ENCODE measurements around the gene ERO1B.
A peak's percentile ranks its signal among the peaks of the same experiment; 100 is the strongest.

Gene ERO1B

GRCh38 chr1:236235116-236235515 lies 46.6 kb downstream of the ERO1B start:
- Histone ChIP-seq H3K36me3 (ENCODE audit: control insufficient read depth in 5 of 5, insufficient read depth in 5 of 5, low read length in 5 of 5) (peaks cover 2 to 12% (median 7%) of the 10 kb centered on the region in 5 donors), H3K27ac (ENCODE audit: low read depth, low read length) (no peak overlapping the region), H3K9ac (ENCODE audit: low read length in 5 of 5) (no peak overlapping the region), H3K4me1 (ENCODE audit: control insufficient read depth in 5 of 5, insufficient read depth in 5 of 5, low read length in 5 of 5) (no peaks in the 10 kb centered on the region), H3K27me3 (ENCODE audit: control insufficient read depth in 5 of 5, insufficient read depth in 4 of 5, low read length in 5 of 5) (no peaks in the 10 kb centered on the region), H3K9me3 (ENCODE audit: control insufficient read depth in 5 of 5, low read length in 5 of 5) (no peaks in the 10 kb centered on the region), H3K4me3 (ENCODE audit: low read depth in 1 of 5, low read length in 5 of 5) (no peak overlapping the region)

- Histone ChIP-seq H3K27ac (ENCODE audit: low read depth, low read length) (no peak overlapping the region), H3K4me3 (ENCODE audit: low read depth in 1 of 5, low read length in 5 of 5) (no peak overlapping the region), H3K9me3 (ENCODE audit: control insufficient read depth in 5 of 5, low read length in 5 of 5) (no peaks in the 10 kb centered on the region), H3K36me3 (ENCODE audit: control insufficient read depth in 5 of 5, insufficient read depth in 5 of 5, low read length in 5 of 5) (peaks cover 6 to 26% (median 17%) of the 10 kb centered on the region in 5 donors), H3K4me1 (ENCODE audit: control insufficient read depth in 5 of 5, insufficient read depth in 5 of 5, low read length in 5 of 5) (no peaks in the 10 kb centered on the region), H3K9ac (ENCODE audit: low read length in 5 of 5) (no peak overlapping the region), H3K27me3 (ENCODE audit: control insufficient read depth in 5 of 5, insufficient read depth in 4 of 5, low read length in 5 of 5) (no peaks in the 10 kb centered on the region)
These were observed 53.3 kb downstream of the ERO1B start for GRCh38 chr1:236228411-236228810.

GRCh38 chr1:236222632-236223031 lies 59.1 kb downstream of the ERO1B start:
- Histone ChIP-seq H3K9me3 (ENCODE audit: control insufficient read depth in 5 of 5, low read length in 5 of 5) (no peaks in the 10 kb centered on the region), H3K4me1 (ENCODE audit: control insufficient read depth in 5 of 5, insufficient read depth in 5 of 5, low read length in 5 of 5) (no peaks in the 10 kb centered on the region), H3K36me3 (ENCODE audit: control insufficient read depth in 5 of 5, insufficient read depth in 5 of 5, low read length in 5 of 5) (peaks cover 0 to 20% (median 18%) of the 10 kb centered on the region in 5 donors), H3K27me3 (ENCODE audit: control insufficient read depth in 5 of 5, insufficient read depth in 4 of 5, low read length in 5 of 5) (no peaks in the 10 kb centered on the region), H3K9ac (ENCODE audit: low read length in 5 of 5) (no peak overlapping the region), H3K27ac (ENCODE audit: low read depth, low read length) (no peak overlapping the region), H3K4me3 (ENCODE audit: low read depth in 1 of 5, low read length in 5 of 5) (no peak overlapping the region)

- Histone ChIP-seq H3K9me3 (ENCODE audit: control insufficient read depth in 5 of 5, low read length in 5 of 5) (no peaks in the 10 kb centered on the region), H3K9ac (ENCODE audit: low read length in 5 of 5) (no peak overlapping the region), H3K27me3 (ENCODE audit: control insufficient read depth in 5 of 5, insufficient read depth in 4 of 5, low read length in 5 of 5) (no peaks in the 10 kb centered on the region), H3K27ac (ENCODE audit: low read depth, low read length) (no peak overlapping the region), H3K4me1 (ENCODE audit: control insufficient read depth in 5 of 5, insufficient read depth in 5 of 5, low read length in 5 of 5) (no peaks in the 10 kb centered on the region), H3K4me3 (ENCODE audit: low read depth in 1 of 5, low read length in 5 of 5) (no peak overlapping the region), H3K36me3 (ENCODE audit: control insufficient read depth in 5 of 5, insufficient read depth in 5 of 5, low read length in 5 of 5) (peaks cover 0 to 22% (median 10%) of the 10 kb centered on the region in 5 donors)
These were observed 61.3 kb downstream of the ERO1B start for GRCh38 chr1:236220473-236220872.

- Histone ChIP-seq H3K9me3 (ENCODE audit: control insufficient read depth in 5 of 5, low read length in 5 of 5) (no peaks in the 10 kb centered on the region), H3K4me3 (ENCODE audit: low read depth in 1 of 5, low read length in 5 of 5) (no peak overlapping the region), H3K36me3 (ENCODE audit: control insufficient read depth in 5 of 5, insufficient read depth in 5 of 5, low read length in 5 of 5) (peaks cover 0 to 22% (median 0%) of the 10 kb centered on the region in 5 donors), H3K9ac (ENCODE audit: low read length in 5 of 5) (no peak overlapping the region), H3K27me3 (ENCODE audit: control insufficient read depth in 5 of 5, insufficient read depth in 4 of 5, low read length in 5 of 5) (no peaks in the 10 kb centered on the region), H3K27ac (ENCODE audit: low read depth, low read length) (no peak overlapping the region), H3K4me1 (ENCODE audit: control insufficient read depth in 5 of 5, insufficient read depth in 5 of 5, low read length in 5 of 5) (no peaks in the 10 kb centered on the region)
These were observed 67.0 kb downstream of the ERO1B start for GRCh38 chr1:236214761-236215160.

- Histone ChIP-seq H3K9ac (ENCODE audit: low read length in 5 of 5) (no peak overlapping the region), H3K9me3 (ENCODE audit: control insufficient read depth in 5 of 5, low read length in 5 of 5) (no peaks in the 10 kb centered on the region), H3K36me3 (ENCODE audit: control insufficient read depth in 5 of 5, insufficient read depth in 5 of 5, low read length in 5 of 5) (peaks cover 0 to 20% (median 3%) of the 10 kb centered on the region in 5 donors), H3K27me3 (ENCODE audit: control insufficient read depth in 5 of 5, insufficient read depth in 4 of 5, low read length in 5 of 5) (no peaks in the 10 kb centered on the region), H3K4me1 (ENCODE audit: control insufficient read depth in 5 of 5, insufficient read depth in 5 of 5, low read length in 5 of 5) (no peaks in the 10 kb centered on the region), H3K27ac (ENCODE audit: low read depth, low read length) (no peak overlapping the region), H3K4me3 (ENCODE audit: low read depth in 1 of 5, low read length in 5 of 5) (no peak overlapping the region)
These were observed 68.2 kb downstream of the ERO1B start for GRCh38 chr1:236213534-236213933.

GRCh38 chr1:236211815-236212214 lies 69.9 kb downstream of the ERO1B start:
- no peak overlapping the region for H3K4me3 ChIP-seq (ENCODE audit: low read depth in 1 of 5, low read length in 5 of 5)
- no peak overlapping the region for H3K9ac ChIP-seq (ENCODE audit: low read length in 5 of 5)
- H3K36me3 ChIP-seq (ENCODE audit: control insufficient read depth in 5 of 5, insufficient read depth in 5 of 5, low read length in 5 of 5), result peaks cover 0 to 14% (median 9%) of the 10 kb centered on the region in 5 donors
- H3K27ac ChIP-seq (ENCODE audit: low read depth, low read length), result no peak overlapping the region
- no peaks in the 10 kb centered on the region for H3K27me3 ChIP-seq (ENCODE audit: control insufficient read depth in 5 of 5, insufficient read depth in 4 of 5, low read length in 5 of 5)
- no peaks in the 10 kb centered on the region for H3K4me1 ChIP-seq (ENCODE audit: control insufficient read depth in 5 of 5, insufficient read depth in 5 of 5, low read length in 5 of 5)
- no peaks in the 10 kb centered on the region for H3K9me3 ChIP-seq (ENCODE audit: control insufficient read depth in 5 of 5, low read length in 5 of 5)

- Histone ChIP-seq H3K4me1 (ENCODE audit: control insufficient read depth in 5 of 5, insufficient read depth in 5 of 5, low read length in 5 of 5) (no peaks in the 10 kb centered on the region), H3K36me3 (ENCODE audit: control insufficient read depth in 5 of 5, insufficient read depth in 5 of 5, low read length in 5 of 5) (peaks cover 4 to 16% (median 11%) of the 10 kb centered on the region in 5 donors), H3K4me3 (ENCODE audit: low read depth in 1 of 5, low read length in 5 of 5) (no peak overlapping the region), H3K9ac (ENCODE audit: low read length in 5 of 5) (no peak overlapping the region), H3K27me3 (ENCODE audit: control insufficient read depth in 5 of 5, insufficient read depth in 4 of 5, low read length in 5 of 5) (no peaks in the 10 kb centered on the region), H3K27ac (ENCODE audit: low read depth, low read length) (no peak overlapping the region), H3K9me3 (ENCODE audit: control insufficient read depth in 5 of 5, low read length in 5 of 5) (no peaks in the 10 kb centered on the region)
These were observed 72.0 kb downstream of the ERO1B start for GRCh38 chr1:236209713-236210112.

- Histone ChIP-seq H3K27ac (ENCODE audit: low read depth, low read length) (no peak overlapping the region), H3K9ac (ENCODE audit: low read length in 5 of 5) (no peak overlapping the region), H3K36me3 (ENCODE audit: control insufficient read depth in 5 of 5, insufficient read depth in 5 of 5, low read length in 5 of 5) (peaks cover 4 to 13% (median 12%) of the 10 kb centered on the region in 5 donors), H3K9me3 (ENCODE audit: control insufficient read depth in 5 of 5, low read length in 5 of 5) (no peaks in the 10 kb centered on the region), H3K4me3 (ENCODE audit: low read depth in 1 of 5, low read length in 5 of 5) (no peak overlapping the region), H3K4me1 (ENCODE audit: control insufficient read depth in 5 of 5, insufficient read depth in 5 of 5, low read length in 5 of 5) (no peaks in the 10 kb centered on the region), H3K27me3 (ENCODE audit: control insufficient read depth in 5 of 5, insufficient read depth in 4 of 5, low read length in 5 of 5) (no peaks in the 10 kb centered on the region)
These were observed 72.6 kb downstream of the ERO1B start for GRCh38 chr1:236209185-236209584.

- Histone ChIP-seq H3K36me3 (ENCODE audit: control insufficient read depth in 5 of 5, insufficient read depth in 5 of 5, low read length in 5 of 5) (peaks cover 4 to 12% (median 10%) of the 10 kb centered on the region in 5 donors), H3K9ac (ENCODE audit: low read length in 5 of 5) (no peak overlapping the region), H3K27me3 (ENCODE audit: control insufficient read depth in 5 of 5, insufficient read depth in 4 of 5, low read length in 5 of 5) (no peaks in the 10 kb centered on the region), H3K4me1 (ENCODE audit: control insufficient read depth in 5 of 5, insufficient read depth in 5 of 5, low read length in 5 of 5) (no peaks in the 10 kb centered on the region), H3K9me3 (ENCODE audit: control insufficient read depth in 5 of 5, low read length in 5 of 5) (no peaks in the 10 kb centered on the region), H3K4me3 (ENCODE audit: low read depth in 1 of 5, low read length in 5 of 5) (no peak overlapping the region), H3K27ac (ENCODE audit: low read depth, low read length) (no peak overlapping the region)
These were observed 74.2 kb downstream of the ERO1B start for GRCh38 chr1:236207569-236207968.

- Histone ChIP-seq H3K27ac (ENCODE audit: low read depth, low read length) (peak overlapping the region; percentile 38), H3K27me3 (ENCODE audit: control insufficient read depth in 5 of 5, insufficient read depth in 4 of 5, low read length in 5 of 5) (no peaks in the 10 kb centered on the region), H3K36me3 (ENCODE audit: control insufficient read depth in 5 of 5, insufficient read depth in 5 of 5, low read length in 5 of 5) (peaks cover 6 to 15% (median 8%) of the 10 kb centered on the region in 5 donors), H3K4me3 (ENCODE audit: low read depth in 1 of 5, low read length in 5 of 5) (no peak overlapping the region), H3K9ac (ENCODE audit: low read length in 5 of 5) (no peak overlapping the region), H3K9me3 (ENCODE audit: control insufficient read depth in 5 of 5, low read length in 5 of 5) (peaks cover 0 to under 1% (median 0%) of the 10 kb centered on the region in 5 donors), H3K4me1 (ENCODE audit: control insufficient read depth in 5 of 5, insufficient read depth in 5 of 5, low read length in 5 of 5) (no peaks in the 10 kb centered on the region)
These were observed 74.6 kb downstream of the ERO1B start for GRCh38 chr1:236207121-236207520.
